HCT116 (cell line): Measurements from ENCODE around the gene CPEB3. TPM values are rescaled to one million over a fixed set of nuclear protein-coding genes. Genes with fewer than 3 reads are reported as not detected.

Experiments
- ATAC-seq: fragments of 200-7000 bp; cut with Tn5 transposase; 2 replicates; pipeline ENCODE4 v1.9.1; 2020; ENCODE audit warnings: mild to moderate bottlenecking, moderate library complexity
- BruUV-seq: library from RNA; stranded (reverse); fragments of 400-500 nt; replicated peaks from 2 replicates; lab custom pipeline; 2021; lab: Mats Ljungman, UMichigan
- CTCF ChIA-PET: fragments of 300-600 bp; sonication (Branson Sonifier 250); formaldehyde crosslinking; loops from one replicate; lab custom pipeline; 2021; ENCODE audit warnings: antibody characterized with exemption; lab: Charles Lee
- POLR2A ChIA-PET: fragments of 300-600, 350-600 bp; sonication (Branson Sonifier 250); formaldehyde crosslinking; loops from one replicate; lab custom pipeline; 2021; ENCODE audit warnings: antibody characterized with exemption; lab: Charles Lee
- RAD21 ChIA-PET, 2 experiments: fragments of 300-600 bp; sonication (Branson Sonifier 250); formaldehyde crosslinking; loops; one replicate each; lab custom pipeline; 2023; ENCODE audit warnings: low total read pairs in 2 of 2; ENCODE audit not compliant: uncharacterized antibody in 2 of 2, unreplicated experiment in 2 of 2, low non-redundant PET in 1 of 2; lab: Charles Lee
- DNase-seq: peaks from one replicate; pipeline ENCODE4 v3.0.0-alpha.2; 2010; ENCODE audit warnings: low read depth, low spot score
- H2AFZ ChIP-seq: fragments of 200-600 bp; shearing (Covaris generic), sonication (generic); 2 replicates; pipeline ENCODE4 v1.6.1; 2017; ENCODE audit warnings: low read depth, mixed run types, mixed read lengths, antibody characterized with exemption, low read length; ENCODE audit not compliant: poor library complexity, severe bottlenecking
- H3K27ac ChIP-seq: 2 replicates; pipeline ENCODE4 v1.5.1; 2012; ENCODE audit warnings: low read depth, low read length
- H3K27me3 ChIP-seq: fragments of 200-600 bp; sonication (generic); 2 replicates; pipeline ENCODE4 v1.6.1; 2016; ENCODE audit warnings: mixed run types, low read length, mixed read lengths; ENCODE audit not compliant: insufficient read depth
- H3K36me3 ChIP-seq, 2 experiments: fragments of 200-500 bp in 1 of 2; fragments of 200-600 bp in 1 of 2; sonication (Bioruptor generic) in 1 of 2; sonication (generic) in 1 of 2; 2 replicates each; pipeline versions ENCODE4 v1.5.1 to v1.6.1; 2014 to 2016; ENCODE audit warnings: low read length in 2 of 2, inconsistent platforms in 1 of 2, mixed read lengths in 1 of 2, mixed run types in 1 of 2; ENCODE audit not compliant: insufficient read depth in 2 of 2, control insufficient read depth in 1 of 2
- H3K4me1 ChIP-seq, 2 experiments: fragments of 200-600 bp in 1 of 2; sonication (generic) in 1 of 2; 2 replicates each; pipeline versions ENCODE4 v1.5.1 to v1.6.1; 2012 to 2017; ENCODE audit warnings: low read length in 2 of 2, inconsistent platforms in 1 of 2, mild to moderate bottlenecking in 1 of 2, mixed read lengths in 1 of 2, mixed run types in 1 of 2, moderate library complexity in 1 of 2; ENCODE audit not compliant: insufficient read depth in 2 of 2, control insufficient read depth in 1 of 2
- H3K4me2 ChIP-seq: fragments of 200-600 bp; sonication (generic); 2 replicates; pipeline ENCODE4 v1.6.1; 2017; ENCODE audit warnings: mixed run types, low read length, mixed read lengths
- H3K4me3 ChIP-seq, 2 experiments: fragments of 200-600 bp in 1 of 2; sonication (generic) in 1 of 2; replicated peaks in 1 of 2; 2 replicates each; pipeline ENCODE4 v1.5.1; 2011 to 2016; ENCODE audit warnings: low read length in 2 of 2, control low read depth in 1 of 2, low read depth in 1 of 2, mild to moderate bottlenecking in 1 of 2, mixed read lengths in 1 of 2, mixed run types in 1 of 2
- H3K79me2 ChIP-seq: fragments of 200-600 bp; sonication (generic); 2 replicates; pipeline ENCODE4 v1.6.1; 2017; ENCODE audit warnings: mild to moderate bottlenecking, mixed run types, low read length, moderate library complexity, mixed read lengths; ENCODE audit not compliant: insufficient read depth
- H3K9ac ChIP-seq: fragments of 200-600 bp; sonication (generic); 2 replicates; pipeline ENCODE4 v1.6.1; 2016; ENCODE audit warnings: low read length, mixed read lengths
- H3K9me2 ChIP-seq: fragments of 200-600 bp; sonication (generic), shearing (Covaris generic); 2 replicates; pipeline ENCODE4 v1.6.1; 2017; ENCODE audit warnings: mixed run types, mild to moderate bottlenecking, moderate library complexity; ENCODE audit not compliant: insufficient read depth
- H3K9me3 ChIP-seq, 2 experiments: fragments of 200-500 bp in 1 of 2; fragments of 200-600 bp in 1 of 2; sonication (Bioruptor generic) in 1 of 2; sonication (generic) in 1 of 2; 2 replicates each; pipeline ENCODE4 v1.6.1; 2014 to 2017; ENCODE audit warnings: low read length in 2 of 2, mixed read lengths in 2 of 2, inconsistent platforms in 1 of 2, low read depth in 1 of 2, mild to moderate bottlenecking in 1 of 2, mixed run types in 1 of 2, moderate library complexity in 1 of 2; ENCODE audit not compliant: control insufficient read depth in 1 of 2, insufficient read depth in 1 of 2
- H4K20me1 ChIP-seq: fragments of 200-600 bp; sonication (generic), shearing (Covaris generic); 2 replicates; pipeline ENCODE4 v1.6.1; 2017; ENCODE audit warnings: mixed run types, mild to moderate bottlenecking, moderate library complexity; ENCODE audit not compliant: insufficient read depth
- ATF3 ChIP-seq: IDR thresholded peaks from 2 replicates; pipeline ENCODE4 v1.6.1; 2012
- CBX3 ChIP-seq: IDR thresholded peaks from 2 replicates; pipeline ENCODE4 v1.6.1; 2012; ENCODE audit warnings: low read depth
- CEBPB ChIP-seq: IDR thresholded peaks from 2 replicates; pipeline ENCODE4 v1.6.1; 2012; ENCODE audit warnings: low read depth
- EGR1 ChIP-seq: IDR thresholded peaks from 2 replicates; pipeline ENCODE4 v1.6.1; 2012; ENCODE audit warnings: low read depth
- ELF1 ChIP-seq: IDR thresholded peaks from 2 replicates; pipeline ENCODE4 v1.6.1; 2012; ENCODE audit warnings: low read depth, borderline replicate concordance
- EZH2phosphoT487 ChIP-seq: fragments of 200-600 bp; IDR thresholded peaks from 2 replicates; pipeline ENCODE4 v1.6.1; 2018; ENCODE audit warnings: antibody characterized with exemption, borderline replicate concordance
- FOSL1 ChIP-seq: IDR thresholded peaks from 2 replicates; pipeline ENCODE4 v1.6.1; 2012; ENCODE audit warnings: low read depth
- JUND ChIP-seq: IDR thresholded peaks from 2 replicates; pipeline ENCODE4 v1.6.1; 2012
- MAX ChIP-seq: IDR thresholded peaks from 2 replicates; pipeline ENCODE4 v1.6.1; 2012
- POLR2A ChIP-seq: IDR thresholded peaks from 2 replicates; pipeline ENCODE4 v1.7.0; 2011; ENCODE audit warnings: borderline replicate concordance; ENCODE audit not compliant: insufficient read depth, insufficient read length; ENCODE audit errors: extremely low read depth
- POLR2AphosphoS5 ChIP-seq: IDR thresholded peaks from 2 replicates; pipeline ENCODE4 v1.6.1; 2011; ENCODE audit warnings: mild to moderate bottlenecking, low read depth, low read length, moderate library complexity
- SIN3A ChIP-seq: IDR thresholded peaks from 2 replicates; pipeline ENCODE4 v1.6.1; 2012; ENCODE audit warnings: low read depth
- SP1 ChIP-seq: IDR thresholded peaks from 2 replicates; pipeline ENCODE4 v1.6.1; 2012; ENCODE audit warnings: low read depth
- TCF7L2 ChIP-seq: IDR thresholded peaks from 2 replicates; pipeline ENCODE4 v1.7.0; 2011; ENCODE audit warnings: borderline replicate concordance, inconsistent platforms; ENCODE audit not compliant: insufficient read depth, insufficient read length; ENCODE audit errors: extremely low read depth
- YY1 ChIP-seq: IDR thresholded peaks from 2 replicates; pipeline ENCODE4 v1.6.1; 2011; ENCODE audit warnings: low read length, low read depth, moderate library complexity, mild to moderate bottlenecking; ENCODE audit not compliant: insufficient replicate concordance; ENCODE audit errors: extremely low read depth
- ZFX ChIP-seq: fragments of 450-650 bp; IDR thresholded peaks from 2 replicates; pipeline ENCODE4 v1.6.1; 2017
- ZNF274 ChIP-seq: fragments of 200-500 bp; sonication (Bioruptor generic); IDR thresholded peaks from 2 replicates; pipeline ENCODE4 v1.6.1; 2014; ENCODE audit warnings: mild to moderate bottlenecking, low read depth, low read length, inconsistent platforms
- intact Hi-C: fragments of 100-400 bp; cut with micrococcal nuclease; formaldehyde crosslinking; loops from 2 replicates; pipeline ENCODE4 v1.10.0; 2022
- total RNA-seq: library from RNA; stranded (reverse); gene quantifications from one replicate; pipeline ENCODE4 v1.2.1, GENCODE V29; 2021; ENCODE audit not compliant: unreplicated experiment
- TF ChIP-seq, protein P1 (sequence below): IDR thresholded peaks from 2 replicates; pipeline ENCODE4 v1.6.1; 2012; ENCODE audit warnings: low read depth
- TF ChIP-seq, protein P2 (sequence below), 3 experiments: fragments of 200-600 bp in 1 of 3; sonication (generic) in 1 of 3; IDR thresholded peaks in 2 of 3; conservative IDR thresholded peaks in 1 of 3; 2 replicates each; pipeline ENCODE4 v1.5.1; 2012 to 2017; ENCODE audit warnings: low read depth in 2 of 3, low read length in 2 of 3, antibody characterized with exemption in 1 of 3, borderline replicate concordance in 1 of 3, control low read depth in 1 of 3, mild to moderate bottlenecking in 1 of 3, mixed read lengths in 1 of 3, mixed run types in 1 of 3, moderate library complexity in 1 of 3; ENCODE audit not compliant: insufficient read depth in 1 of 3

The CPEB3 gene
- total RNA-seq, 1 experiment from 2014 or later: 3.0 TPM

- peak overlapping the region; percentile 72 for H3K4me2 ChIP-seq
- no peak overlapping the region for H2AFZ ChIP-seq
- H3K9ac ChIP-seq: no peak overlapping the region
- H3K36me3 ChIP-seq: no peaks in the 10 kb centered on the region
- ChIA-PET POLR2A (no interaction called here), RAD21 (no interaction called here), CTCF (no interaction called here)
- no peak overlapping the region for H3K27ac ChIP-seq
- ATAC-seq (no peak), DNase-seq (no peak)
- no peaks in the 10 kb centered on the region for H3K27me3 ChIP-seq
- no TSS peak for BruUV-seq
- H4K20me1 ChIP-seq: no peaks in the 10 kb centered on the region
- no peak overlapping the region for H3K4me3 ChIP-seq
- peaks cover 12 to 40% of the 10 kb centered on the region in 2 experiments; a peak in 3 of 4 replicates for H3K4me1 ChIP-seq
- H3K9me2 ChIP-seq: no peaks in the 10 kb centered on the region
- H3K9me3 ChIP-seq: no peaks in the 10 kb centered on the region
- H3K79me2 ChIP-seq: no peaks in the 10 kb centered on the region
- intact Hi-C loops: no loop called here
- TF ChIP-seq CEBPB (no peak), SP1 (no peak), YY1 (no peak), EGR1 (no peak), FOSL1 (no peak), JUND (no peak), ZNF274 (no peak), MAX (no peak), ATF3 (no peak), CBX3 (no peak), TCF7L2 (no peak), ZFX (no peak), POLR2AphosphoS5 (no peak), ELF1 (no peak), EZH2phosphoT487 (no peak), SIN3A (no peak), POLR2A (no peak)
- TF ChIP-seq, protein P1, sequence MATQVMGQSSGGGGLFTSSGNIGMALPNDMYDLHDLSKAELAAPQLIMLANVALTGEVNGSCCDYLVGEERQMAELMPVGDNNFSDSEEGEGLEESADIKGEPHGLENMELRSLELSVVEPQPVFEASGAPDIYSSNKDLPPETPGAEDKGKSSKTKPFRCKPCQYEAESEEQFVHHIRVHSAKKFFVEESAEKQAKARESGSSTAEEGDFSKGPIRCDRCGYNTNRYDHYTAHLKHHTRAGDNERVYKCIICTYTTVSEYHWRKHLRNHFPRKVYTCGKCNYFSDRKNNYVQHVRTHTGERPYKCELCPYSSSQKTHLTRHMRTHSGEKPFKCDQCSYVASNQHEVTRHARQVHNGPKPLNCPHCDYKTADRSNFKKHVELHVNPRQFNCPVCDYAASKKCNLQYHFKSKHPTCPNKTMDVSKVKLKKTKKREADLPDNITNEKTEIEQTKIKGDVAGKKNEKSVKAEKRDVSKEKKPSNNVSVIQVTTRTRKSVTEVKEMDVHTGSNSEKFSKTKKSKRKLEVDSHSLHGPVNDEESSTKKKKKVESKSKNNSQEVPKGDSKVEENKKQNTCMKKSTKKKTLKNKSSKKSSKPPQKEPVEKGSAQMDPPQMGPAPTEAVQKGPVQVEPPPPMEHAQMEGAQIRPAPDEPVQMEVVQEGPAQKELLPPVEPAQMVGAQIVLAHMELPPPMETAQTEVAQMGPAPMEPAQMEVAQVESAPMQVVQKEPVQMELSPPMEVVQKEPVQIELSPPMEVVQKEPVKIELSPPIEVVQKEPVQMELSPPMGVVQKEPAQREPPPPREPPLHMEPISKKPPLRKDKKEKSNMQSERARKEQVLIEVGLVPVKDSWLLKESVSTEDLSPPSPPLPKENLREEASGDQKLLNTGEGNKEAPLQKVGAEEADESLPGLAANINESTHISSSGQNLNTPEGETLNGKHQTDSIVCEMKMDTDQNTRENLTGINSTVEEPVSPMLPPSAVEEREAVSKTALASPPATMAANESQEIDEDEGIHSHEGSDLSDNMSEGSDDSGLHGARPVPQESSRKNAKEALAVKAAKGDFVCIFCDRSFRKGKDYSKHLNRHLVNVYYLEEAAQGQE: no peak
- TF ChIP-seq, protein P2, sequence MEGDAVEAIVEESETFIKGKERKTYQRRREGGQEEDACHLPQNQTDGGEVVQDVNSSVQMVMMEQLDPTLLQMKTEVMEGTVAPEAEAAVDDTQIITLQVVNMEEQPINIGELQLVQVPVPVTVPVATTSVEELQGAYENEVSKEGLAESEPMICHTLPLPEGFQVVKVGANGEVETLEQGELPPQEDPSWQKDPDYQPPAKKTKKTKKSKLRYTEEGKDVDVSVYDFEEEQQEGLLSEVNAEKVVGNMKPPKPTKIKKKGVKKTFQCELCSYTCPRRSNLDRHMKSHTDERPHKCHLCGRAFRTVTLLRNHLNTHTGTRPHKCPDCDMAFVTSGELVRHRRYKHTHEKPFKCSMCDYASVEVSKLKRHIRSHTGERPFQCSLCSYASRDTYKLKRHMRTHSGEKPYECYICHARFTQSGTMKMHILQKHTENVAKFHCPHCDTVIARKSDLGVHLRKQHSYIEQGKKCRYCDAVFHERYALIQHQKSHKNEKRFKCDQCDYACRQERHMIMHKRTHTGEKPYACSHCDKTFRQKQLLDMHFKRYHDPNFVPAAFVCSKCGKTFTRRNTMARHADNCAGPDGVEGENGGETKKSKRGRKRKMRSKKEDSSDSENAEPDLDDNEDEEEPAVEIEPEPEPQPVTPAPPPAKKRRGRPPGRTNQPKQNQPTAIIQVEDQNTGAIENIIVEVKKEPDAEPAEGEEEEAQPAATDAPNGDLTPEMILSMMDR (IDR thresholded peaks at IDR 0.05 in 2 of 3, conservative IDR thresholded peaks at IDR 0.05 in 1 of 3; ENCODE audit: borderline replicate concordance in 1 of 3, insufficient read depth in 1 of 3, low read depth in 2 of 3, low read length in 2 of 3): no peak
Measured at GRCh38 chr10:92242380-92242779, 48.5 kb downstream of the CPEB3 start.
